Measurements from ENCODE around the gene PRELID2.
A peak's percentile ranks its signal among the peaks of the same experiment; 100 is the strongest.
"Not testable (repeated sequence)": the region's sequence is repeated elsewhere in the genome, so short reads cannot be mapped to it uniquely, and the experiment has no call there.

PRELID2 gene

DNA sequence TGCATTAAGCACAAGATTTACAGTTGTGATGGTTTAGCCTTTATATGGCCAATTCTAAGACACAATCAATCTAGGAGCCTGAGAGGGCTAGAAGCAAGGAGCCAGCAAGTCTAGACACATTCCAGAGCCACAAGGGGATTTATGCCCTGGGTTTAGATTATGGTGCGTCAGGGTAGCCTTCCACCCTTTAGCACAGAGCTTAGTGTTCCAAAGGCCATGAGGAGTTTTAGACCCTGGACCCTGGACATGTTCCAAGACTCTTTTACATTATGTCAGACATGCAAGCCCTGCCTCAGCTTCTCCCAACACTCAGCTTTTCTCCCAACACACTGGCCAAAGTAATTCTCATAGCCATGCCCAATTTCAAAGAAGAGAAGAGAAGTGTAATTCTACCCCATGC, 105.2 kb downstream of the PRELID2 start:
- DNase-seq: not testable (repeated sequence)

DNA sequence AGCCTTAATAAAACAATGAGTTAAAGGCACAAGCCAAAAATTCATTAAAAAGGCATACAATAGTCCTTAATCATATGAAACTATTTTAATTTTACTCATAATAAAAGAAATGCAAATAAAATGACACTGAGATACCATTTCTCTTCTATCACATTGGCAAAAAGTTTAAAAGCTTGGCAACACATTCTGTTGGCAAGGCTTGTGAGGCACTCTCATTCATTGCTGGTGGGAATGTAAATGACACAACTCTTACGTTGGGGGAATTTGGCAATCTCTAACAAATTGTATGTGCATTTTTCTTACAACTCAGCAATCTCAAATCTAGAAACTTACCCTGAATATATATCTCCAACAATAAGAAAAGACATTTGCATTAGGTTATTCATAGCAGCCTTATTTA, 111.6 kb downstream of the PRELID2 start:
- no peak for DNase-seq

DNA sequence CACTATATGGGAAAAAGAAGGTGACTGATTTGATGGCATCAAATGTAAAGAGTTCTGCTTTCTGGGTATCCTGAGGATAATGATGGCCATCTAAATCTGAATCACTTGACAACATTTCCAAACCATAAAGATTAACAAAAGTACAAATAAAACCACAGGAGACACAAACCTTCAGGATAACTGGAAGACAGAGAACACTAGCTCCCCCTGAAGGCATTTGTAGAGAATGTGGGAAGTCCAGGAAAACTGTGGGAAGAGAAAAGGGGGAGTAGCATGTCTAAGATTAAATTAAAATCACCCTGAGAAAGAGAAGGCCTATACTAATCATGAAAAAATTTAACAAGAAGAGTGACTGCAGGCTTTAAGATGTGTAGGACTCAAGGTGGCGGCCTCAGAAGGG, 116.2 kb downstream of the PRELID2 start:
- DNase-seq: peak; percentile 25

DNA sequence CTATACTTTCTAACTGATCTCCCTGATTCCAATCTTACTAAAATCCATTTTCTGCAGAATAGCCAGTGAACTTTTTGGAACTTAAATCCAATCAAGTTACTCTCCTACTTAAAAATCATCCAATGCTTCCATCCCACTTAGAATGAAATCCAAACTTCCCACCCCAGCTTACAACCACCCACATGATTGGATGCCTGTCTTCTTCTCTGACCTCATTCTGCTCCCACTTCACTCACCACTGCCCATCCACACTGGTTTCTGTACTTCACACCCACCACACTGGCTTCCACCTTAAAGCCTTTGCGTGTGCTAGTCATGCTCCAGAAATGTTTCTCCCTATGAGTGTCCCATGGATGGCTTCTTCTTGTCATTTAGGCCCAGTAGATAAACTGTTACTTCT, 119.7 kb downstream of the PRELID2 start:
- DNase-seq: no peak

DNA sequence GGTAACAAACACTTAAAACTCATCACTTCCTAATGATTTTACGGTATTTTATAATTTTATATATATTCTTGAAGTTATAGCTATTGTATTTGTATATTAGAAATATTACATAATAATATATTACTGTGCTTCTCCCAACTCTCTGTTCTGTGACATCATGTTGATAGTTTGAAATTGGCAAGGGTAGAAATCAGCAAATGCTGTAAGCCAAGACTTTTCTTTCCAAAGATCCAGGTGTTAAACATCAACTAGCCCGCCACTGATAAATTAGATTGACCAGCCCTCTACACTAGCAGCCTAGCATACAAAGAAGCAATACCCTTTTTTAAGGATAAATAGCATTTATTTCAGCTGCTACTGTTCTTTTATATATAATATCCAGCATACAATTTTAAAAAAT, 122.9 kb downstream of the PRELID2 start:
- no peak for DNase-seq

DNA sequence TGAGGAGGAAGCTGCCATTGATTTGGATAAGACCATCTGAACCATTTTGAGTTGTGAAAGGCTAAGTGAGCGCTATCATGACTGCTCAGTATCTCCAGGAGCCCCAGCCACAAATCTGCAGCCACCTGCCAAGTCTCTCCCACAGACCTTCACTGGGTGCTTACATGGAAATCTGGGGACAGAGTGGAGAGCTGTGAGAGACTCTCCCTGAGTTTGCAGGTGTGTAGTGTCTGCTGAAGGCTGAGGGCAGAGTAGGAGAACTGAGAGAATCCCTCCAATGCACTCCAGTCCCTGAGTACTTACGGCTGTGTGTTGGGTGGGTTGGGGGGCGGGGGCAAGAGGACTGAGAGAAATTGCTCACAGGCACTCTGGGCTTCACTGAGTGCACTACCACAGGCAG, 123.7 kb downstream of the PRELID2 start:
- no peak for DNase-seq

All from NCI-H446 treated with DMSO at 0.1 percent for 48 hours (cell line).